ENCODE measurements around the gene KDM2B.

KDM2B gene

GRCh38 chr12:121571920-121572319 is 8.9 kb downstream of the KDM2B start:
- Mint-ChIP-seq H3K36me3 (ENCODE audit: low read depth) (peaks cover 43% of the 10 kb centered on the region), H3K4me3 (no peak overlapping the region), H3K27me3 (ENCODE audit: low read depth) (peaks cover 9% of the 10 kb centered on the region), H3K27ac (peak overlapping the region; percentile 15 to 68 (median 21)), H3K9me3 (peaks cover 4% of the 10 kb centered on the region), H3K4me1 (peaks cover 65% of the 10 kb centered on the region)
- no peak for TF ChIP-seq CTCF (IDR thresholded peaks at IDR 0.05; ENCODE audit: unreplicated experiment in 3 of 3)

GRCh38 chr12:121570467-121571283 is 10.1 kb downstream of the KDM2B start:
- H3K9me3 Mint-ChIP-seq = peaks cover 4% of the 10 kb centered on the region
- H3K36me3 Mint-ChIP-seq (ENCODE audit: low read depth) = peaks cover 43% of the 10 kb centered on the region
- no peak for TF ChIP-seq CTCF (IDR thresholded peaks at IDR 0.05; ENCODE audit: unreplicated experiment in 3 of 3)
- H3K4me1 Mint-ChIP-seq = peaks cover 52% of the 10 kb centered on the region
- H3K27ac Mint-ChIP-seq = peak overlapping the region; percentile 21 to 67 (median 66)
- no peak overlapping the region for H3K4me3 Mint-ChIP-seq
- peaks cover 9% of the 10 kb centered on the region for H3K27me3 Mint-ChIP-seq (ENCODE audit: low read depth)

- H3K27me3 Mint-ChIP-seq (ENCODE audit: low read depth) = peaks cover 9% of the 10 kb centered on the region
- H3K27ac Mint-ChIP-seq = peak overlapping the region; percentile 82 to 95 (median 88)
- TF ChIP-seq CTCF (IDR thresholded peaks at IDR 0.05; ENCODE audit: unreplicated experiment in 3 of 3) = no peak
- peak overlapping the region; percentile 14 to 49 (median 23) for H3K4me3 Mint-ChIP-seq
- peaks cover 39% of the 10 kb centered on the region for H3K4me1 Mint-ChIP-seq
- H3K36me3 Mint-ChIP-seq (ENCODE audit: low read depth) = peaks cover 36% of the 10 kb centered on the region
- peaks cover 4% of the 10 kb centered on the region for H3K9me3 Mint-ChIP-seq
These were observed 11.7 kb downstream of the KDM2B start for GRCh38 chr12:121568971-121569751.

GRCh38 chr12:121568518-121568917 is 12.3 kb downstream of the KDM2B start:
- no peak for TF ChIP-seq CTCF (IDR thresholded peaks at IDR 0.05; ENCODE audit: unreplicated experiment in 3 of 3)
- Mint-ChIP-seq H3K4me3 (peak overlapping the region in 1 of 3 experiments; percentile 13), H3K4me1 (peaks cover 34% of the 10 kb centered on the region), H3K36me3 (ENCODE audit: low read depth) (peaks cover 30% of the 10 kb centered on the region), H3K27ac (peak overlapping the region; percentile 66 to 88 (median 82)), H3K9me3 (peaks cover 4% of the 10 kb centered on the region), H3K27me3 (ENCODE audit: low read depth) (peaks cover 4% of the 10 kb centered on the region)

- Mint-ChIP-seq H3K4me1 (peaks cover 26% of the 10 kb centered on the region), H3K4me3 (no peak overlapping the region), H3K36me3 (ENCODE audit: low read depth) (peaks cover 11% of the 10 kb centered on the region), H3K27ac (no peak overlapping the region), H3K9me3 (no peaks in the 10 kb centered on the region), H3K27me3 (ENCODE audit: low read depth) (no peaks in the 10 kb centered on the region)
- no peak for TF ChIP-seq CTCF (IDR thresholded peaks at IDR 0.05; ENCODE audit: unreplicated experiment in 3 of 3)
These were observed 15.7 kb downstream of the KDM2B start for GRCh38 chr12:121565076-121565475.

Data from nephron (organoid).